HPDE6-E6E7 (cell line): ENCODE results near the gene IFNL4.
"Not testable (repeated sequence)": the region's sequence is repeated elsewhere in the genome, so short reads cannot be mapped to it uniquely, and the experiment has no call there.

Experiments
- DNase-seq: peaks from one replicate; pipeline ENCODE4 v3.0.0; 2011; ENCODE audit warnings: missing footprints; ENCODE audit errors: extremely low spot score

The IFNL4 gene

DNA sequence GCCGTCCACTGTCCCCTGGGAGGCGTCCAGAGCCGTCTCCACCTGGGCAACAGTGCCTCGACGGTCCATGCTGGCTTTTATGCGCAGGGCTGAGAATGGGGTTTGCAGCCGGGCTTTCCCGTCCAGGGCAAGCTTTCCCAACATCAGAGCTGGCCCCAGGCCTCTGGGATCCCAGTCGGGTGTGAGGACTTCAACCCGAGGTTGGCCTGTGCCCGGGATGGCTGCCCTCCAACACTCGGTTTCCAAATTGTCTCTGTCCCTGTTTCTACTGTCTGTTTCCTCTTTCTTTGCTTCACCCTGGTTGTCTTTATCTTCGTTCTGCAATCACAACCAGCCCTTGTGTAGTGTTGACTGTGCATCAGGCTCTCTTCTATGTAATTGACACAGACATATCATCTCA is at the start of gene IFNL4:
Gene IFNL4 (minus strand): TSS at position 51 of the 400 bp plus-strand sequence.
- DNase-seq = no peak

DNA sequence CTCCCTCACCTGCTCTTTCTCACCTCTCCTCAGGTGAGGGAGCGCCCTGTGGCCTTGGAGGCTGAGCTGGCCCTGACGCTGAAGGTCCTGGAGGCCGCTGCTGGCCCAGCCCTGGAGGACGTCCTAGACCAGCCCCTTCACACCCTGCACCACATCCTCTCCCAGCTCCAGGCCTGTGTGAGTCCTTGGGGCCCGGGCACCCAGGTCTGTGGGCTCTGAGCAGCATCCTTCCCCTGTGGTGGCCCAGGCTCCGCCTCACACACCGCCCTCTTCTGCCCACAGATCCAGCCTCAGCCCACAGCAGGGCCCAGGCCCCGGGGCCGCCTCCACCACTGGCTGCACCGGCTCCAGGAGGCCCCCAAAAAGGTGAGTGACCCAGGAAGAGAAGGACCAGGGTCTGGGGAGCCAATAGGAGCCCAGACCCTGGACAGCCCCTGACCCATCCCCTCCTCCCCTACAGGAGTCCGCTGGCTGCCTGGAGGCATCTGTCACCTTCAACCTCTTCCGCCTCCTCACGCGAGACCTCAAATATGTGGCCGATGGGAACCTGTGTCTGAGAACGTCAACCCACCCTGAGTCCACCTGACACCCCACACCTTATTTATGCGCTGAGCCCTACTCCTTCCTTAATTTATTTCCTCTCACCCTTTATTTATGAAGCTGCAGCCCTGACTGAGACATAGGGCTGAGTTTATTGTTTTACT is 49.4 kb upstream of the IFNL4 start:
- no peak for DNase-seq

DNA sequence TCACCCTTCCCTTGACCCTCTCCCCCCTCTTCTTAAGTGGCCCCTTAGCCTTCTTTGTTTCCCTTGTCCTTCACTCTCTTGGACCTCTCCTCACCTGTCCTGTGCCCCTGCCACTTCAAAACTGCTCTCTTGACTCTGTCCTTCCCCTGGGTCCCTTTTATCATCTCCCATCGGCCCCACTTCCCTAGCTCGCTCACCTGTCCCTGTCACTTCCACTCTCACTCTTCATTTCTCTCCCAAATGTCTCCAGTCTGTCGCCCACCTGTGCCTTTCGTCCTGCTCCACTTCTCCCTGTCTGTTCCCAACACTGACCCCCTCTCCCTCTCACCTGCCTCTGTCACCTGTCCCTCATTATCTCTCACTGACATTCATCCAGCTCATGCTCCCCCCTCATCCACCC is 48.2 kb upstream of the IFNL4 start:
- DNase-seq = no peak

DNA sequence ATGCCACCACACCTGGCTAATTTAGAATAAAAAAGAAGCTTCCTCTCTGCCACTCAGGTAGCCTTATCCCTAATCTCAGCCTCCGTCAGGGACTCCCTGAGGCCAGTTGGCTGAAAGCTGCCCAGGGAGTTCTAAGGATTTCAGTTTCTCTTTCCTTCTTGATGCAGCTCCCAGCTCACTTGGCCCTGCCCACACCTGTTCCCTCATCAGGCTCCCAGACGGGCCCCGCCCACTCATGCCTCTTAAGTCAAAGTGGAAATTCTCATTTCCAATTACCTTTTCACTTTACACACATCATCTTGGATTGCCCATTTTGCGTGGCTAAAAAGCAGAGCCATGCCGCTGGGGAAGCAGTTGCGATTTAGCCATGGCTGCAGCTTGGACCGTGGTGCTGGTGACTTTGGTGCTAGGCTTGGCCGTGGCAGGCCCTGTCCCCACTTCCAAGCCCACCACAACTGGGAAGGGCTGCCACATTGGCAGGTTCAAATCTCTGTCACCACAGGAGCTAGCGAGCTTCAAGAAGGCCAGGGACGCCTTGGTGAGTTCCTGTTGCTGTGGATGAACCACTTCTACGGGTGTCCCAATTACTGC is 47.5 kb upstream of the IFNL4 start, which contains the start of gene IFNL1:
Gene IFNL1 (plus strand): TSS at position 353 of the 591 bp plus-strand sequence. CDS start 15 bp downstream, at position 368.
- DNase-seq = peak; percentile 76

DNA sequence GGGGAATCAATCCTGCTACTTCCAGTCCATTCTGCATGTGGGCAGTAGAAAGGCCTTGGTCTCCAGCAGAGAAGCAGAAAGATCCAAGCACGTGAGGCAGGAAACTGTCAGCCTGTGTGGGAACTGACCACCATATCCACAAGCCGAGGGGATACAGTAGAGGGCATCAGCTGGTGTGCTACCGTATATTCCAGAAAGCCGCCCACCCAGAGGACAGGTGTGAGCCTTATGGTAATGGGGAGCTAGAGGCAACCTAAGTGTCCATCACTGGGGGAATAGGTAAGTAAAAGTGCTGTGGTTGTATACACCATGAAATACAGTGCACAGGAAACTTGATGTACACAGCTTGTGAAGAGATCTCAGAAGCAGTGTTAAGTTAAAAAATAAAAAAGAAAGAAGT is 44.7 kb upstream of the IFNL4 start:
- no peak for DNase-seq

DNA sequence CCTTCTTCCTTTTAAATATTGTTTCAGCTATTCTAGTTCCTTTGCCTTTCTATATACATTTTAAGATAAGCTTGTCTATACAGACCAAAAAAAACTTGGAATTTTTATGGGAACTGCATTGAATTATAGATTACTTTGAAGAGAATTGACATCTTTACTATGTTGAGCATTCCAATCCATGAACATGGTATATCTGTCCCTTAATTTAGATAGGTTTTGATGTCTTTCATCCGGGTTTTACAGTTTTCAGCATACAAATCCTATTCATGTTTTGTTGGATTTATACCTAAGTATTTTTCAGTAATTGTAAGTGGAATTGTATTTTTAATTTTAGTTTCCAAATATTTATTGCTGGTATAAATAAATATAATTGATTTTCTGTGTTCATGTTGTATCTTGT is 35.4 kb upstream of the IFNL4 start:
- DNase-seq = no peak

DNA sequence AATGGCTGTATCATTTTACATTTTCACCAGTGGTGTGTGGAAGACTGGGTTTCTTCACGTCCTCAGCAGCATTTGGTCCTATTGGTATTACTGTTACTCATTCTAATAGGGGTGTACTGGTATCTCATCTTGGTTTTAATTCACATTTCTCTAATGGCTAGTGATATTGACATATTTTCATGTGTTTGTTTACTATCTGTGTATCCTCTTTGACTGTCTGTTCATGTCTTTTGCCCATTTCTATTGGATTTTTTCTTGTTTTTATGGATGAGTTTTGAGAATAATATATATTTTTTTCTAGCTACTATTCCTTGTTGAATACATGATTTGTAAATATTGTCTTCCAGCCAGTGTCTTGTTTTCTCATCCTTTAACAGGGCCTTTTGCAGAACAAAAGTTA is 33.4 kb upstream of the IFNL4 start:
- no peak for DNase-seq

DNA sequence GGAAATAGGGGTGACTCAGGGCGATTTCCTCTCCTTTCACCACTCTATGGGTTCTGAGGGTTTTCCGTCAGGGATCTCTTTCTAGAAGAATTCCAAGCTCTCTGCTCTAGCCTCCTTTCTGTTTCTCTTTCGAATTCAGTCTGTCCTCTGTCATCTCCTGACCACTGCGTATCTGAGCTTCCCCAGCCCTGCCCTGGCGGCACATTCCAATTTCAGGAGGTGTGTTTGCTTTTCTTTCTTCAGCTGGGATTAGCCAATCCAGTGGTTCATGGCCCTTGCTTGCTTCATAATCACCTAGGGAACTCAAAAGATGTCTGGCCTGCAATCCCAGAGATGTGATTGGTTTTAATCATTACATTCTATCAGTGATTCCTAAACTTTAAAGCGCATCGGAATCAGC is 28.9 kb upstream of the IFNL4 start:
- DNase-seq = no peak

DNA sequence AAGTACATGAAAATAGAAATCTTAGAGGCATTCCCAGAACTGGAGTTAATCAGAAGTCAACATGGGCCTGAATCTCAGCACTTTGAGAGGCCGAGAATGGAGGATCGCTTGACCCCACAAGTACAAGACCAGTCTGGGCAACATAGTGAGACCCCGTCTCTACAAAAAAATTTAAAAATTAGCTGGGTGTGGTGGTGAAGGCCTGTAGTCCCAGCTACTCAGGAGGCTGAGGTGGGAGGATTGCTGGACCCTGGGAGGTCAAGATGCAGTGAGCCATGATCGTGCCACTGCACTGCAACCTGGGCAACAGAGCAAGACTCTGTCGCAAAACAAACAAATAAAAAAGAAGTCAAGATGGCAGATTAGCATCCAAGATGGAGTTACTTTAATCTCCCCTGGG is 28.1 kb upstream of the IFNL4 start:
- DNase-seq = no peak

DNA sequence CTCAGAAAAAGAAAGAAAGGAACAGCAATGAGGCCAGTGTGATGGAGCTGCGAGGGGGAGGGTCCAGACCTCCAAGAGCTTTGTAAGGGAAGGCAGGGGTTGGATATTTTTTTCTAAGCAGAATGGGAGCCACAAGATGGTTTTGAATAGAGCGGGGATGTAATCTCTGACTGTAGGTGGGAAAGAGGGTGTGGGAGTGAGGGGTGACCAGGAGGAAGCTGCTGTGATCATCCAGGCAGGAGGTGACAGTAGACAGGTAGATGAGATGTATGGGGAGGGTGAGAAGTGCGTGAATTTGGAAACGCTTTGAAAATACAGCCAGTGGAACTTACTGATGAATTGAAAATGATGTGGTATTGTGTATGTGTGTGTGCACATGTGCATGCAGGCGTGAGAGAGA is 26.9 kb upstream of the IFNL4 start:
- no peak for DNase-seq

DNA sequence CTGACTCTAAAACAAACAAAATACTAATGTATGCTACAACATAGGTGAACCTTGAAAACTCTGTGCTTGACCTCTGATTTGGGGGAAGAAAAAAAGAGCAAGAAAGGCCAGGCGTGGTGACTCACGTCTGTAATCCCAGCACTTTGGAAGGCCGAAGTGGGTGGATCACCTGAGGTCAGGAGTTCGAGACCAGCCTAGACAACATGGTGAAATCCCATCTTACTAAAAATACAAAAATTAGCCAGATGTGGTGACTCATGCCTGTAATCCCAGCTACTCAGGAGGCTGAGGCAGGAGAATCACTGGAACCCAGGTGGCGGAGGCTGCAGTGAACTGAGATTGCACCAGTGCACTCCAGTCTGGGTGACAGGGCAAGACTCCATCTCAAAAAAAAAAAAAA is 25.2 kb upstream of the IFNL4 start:
- DNase-seq = not testable (repeated sequence)

DNA sequence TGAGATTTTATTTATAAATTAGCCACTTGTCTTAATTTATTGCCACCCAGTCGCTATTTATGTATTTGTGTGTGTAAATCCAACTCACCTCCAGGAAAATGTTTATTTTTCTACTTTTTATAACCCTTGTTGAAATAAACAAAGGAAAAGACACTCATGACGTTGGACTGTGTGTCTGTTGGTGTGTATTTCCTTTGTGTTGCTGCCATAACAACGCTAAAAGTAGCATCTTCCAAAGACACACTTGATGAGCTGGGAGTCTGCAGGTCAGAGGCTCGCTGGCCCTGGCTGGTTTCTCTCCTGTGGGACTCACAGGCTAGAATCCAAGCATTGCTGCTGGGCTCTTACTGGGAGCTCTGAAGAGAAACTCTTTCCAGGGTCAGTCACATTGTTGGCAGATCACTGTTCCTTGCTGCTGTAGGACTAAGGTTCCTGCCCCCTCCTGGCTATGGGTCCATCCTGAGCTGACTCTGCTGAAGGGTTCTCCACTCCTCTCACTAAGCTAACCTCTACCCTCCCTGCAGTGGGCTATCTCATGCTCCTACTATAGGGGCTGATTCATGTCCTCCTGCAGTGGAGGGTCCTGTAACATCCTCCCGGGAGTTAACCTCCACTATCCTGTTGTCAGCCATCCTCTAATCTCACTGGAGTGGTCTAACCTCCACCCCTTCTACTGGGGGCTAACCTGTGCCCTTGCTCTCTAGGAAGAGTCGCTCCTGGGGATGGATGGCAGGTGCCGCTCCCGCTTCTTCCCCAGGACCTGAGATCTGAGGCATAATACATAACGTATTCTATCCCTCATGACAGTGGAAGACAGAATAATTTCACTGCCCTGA is 21.6 kb upstream of the IFNL4 start:
- DNase-seq = no peak

DNA sequence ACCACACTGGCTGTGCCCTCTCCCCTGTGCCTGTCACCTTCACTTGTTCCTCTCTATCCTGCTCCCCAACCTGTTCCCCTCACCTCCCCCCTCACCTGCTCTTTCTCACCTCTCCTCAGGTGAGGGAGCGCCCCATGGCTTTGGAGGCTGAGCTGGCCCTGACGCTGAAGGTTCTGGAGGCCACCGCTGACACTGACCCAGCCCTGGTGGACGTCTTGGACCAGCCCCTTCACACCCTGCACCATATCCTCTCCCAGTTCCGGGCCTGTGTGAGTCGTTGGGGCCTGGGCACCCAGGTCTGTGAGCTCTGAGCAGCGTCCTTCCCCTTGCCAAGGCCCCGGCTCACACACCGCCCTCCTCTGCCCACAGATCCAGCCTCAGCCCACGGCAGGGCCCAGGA is 20.7 kb upstream of the IFNL4 start:
- DNase-seq = not testable (repeated sequence)

DNA sequence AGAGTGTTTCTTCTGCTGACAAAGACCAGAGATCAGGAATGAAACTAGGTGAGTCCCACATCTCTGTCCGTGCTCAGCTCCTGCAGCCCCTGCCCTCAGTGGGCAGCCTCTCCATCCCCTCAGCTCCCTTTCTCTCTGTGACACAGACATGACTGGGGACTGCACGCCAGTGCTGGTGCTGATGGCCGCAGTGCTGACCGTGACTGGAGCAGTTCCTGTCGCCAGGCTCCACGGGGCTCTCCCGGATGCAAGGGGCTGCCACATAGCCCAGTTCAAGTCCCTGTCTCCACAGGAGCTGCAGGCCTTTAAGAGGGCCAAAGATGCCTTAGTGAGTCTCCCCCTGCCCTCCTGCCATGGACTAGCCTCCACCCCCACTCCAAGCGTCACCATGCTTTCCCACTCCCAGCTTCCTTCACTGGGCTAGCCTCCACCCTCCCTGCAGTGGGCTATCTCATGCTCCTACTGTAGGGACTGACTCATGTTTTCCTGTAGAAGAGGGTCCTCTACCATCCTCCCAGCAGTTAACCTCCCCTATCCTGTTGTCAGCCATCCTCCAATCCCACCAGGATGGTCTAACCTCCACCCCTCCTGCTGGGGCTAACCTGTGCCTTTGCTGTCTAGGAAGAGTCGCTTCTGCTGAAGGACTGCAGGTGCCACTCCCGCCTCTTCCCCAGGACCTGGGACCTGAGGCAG is 20.0 kb upstream of the IFNL4 start:
- not testable (repeated sequence) for DNase-seq

DNA sequence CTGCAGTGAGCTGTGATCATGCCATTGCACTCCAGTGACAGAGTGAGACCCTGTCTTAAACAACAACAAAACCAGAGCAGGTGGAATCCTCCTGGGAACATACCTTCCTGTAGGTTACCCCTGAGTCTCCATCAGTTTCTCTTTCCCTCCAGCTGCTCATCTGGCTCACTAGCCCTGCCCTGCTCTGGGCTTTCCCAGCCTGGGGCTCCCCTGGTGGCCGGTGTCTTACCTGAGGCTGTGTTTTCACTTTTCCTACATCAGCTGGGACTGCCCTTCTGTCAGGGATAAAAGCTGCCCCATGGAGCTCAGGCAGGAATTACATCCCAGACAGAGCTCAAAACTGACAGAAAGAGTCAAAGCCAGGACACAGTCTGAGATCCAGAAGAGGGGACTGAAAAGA is 19.4 kb upstream of the IFNL4 start, which contains the start of gene IFNL2:
Gene IFNL2 (plus strand): TSS at position 312 of the 400 bp plus-strand sequence. CDS start 173 bp downstream, outside the sequence.
- not testable (repeated sequence) for DNase-seq

DNA sequence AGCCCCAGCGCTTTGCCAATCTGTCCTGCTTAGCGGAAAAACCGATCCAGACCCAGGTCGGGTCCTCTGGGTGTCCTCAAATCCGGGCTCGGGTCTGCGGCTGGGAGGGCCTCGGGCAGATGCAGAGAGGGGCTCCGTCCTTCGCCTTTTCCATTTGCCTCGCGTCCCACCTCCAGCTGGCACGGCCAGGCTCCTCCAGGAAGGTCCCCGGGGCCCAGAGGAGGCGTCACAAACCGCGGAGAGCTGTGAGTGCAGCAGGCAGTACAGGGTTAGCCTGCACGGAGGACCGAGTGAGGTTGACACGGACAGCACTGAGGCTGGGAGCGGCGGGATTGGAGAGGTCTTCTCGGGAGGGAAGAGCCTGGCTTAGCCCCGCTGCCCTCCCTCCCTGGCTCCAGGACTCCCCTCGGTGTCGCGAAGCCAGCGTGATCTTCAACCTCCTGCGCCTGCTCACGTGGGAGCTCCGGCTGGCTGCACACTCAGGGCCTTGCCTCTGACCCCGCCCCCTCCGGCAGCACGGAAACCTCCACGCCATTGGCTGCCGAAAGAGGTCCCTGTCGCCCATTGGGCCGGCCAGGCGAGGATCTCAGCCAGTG is 16.8 kb upstream of the IFNL4 start:
- no peak for DNase-seq

DNA sequence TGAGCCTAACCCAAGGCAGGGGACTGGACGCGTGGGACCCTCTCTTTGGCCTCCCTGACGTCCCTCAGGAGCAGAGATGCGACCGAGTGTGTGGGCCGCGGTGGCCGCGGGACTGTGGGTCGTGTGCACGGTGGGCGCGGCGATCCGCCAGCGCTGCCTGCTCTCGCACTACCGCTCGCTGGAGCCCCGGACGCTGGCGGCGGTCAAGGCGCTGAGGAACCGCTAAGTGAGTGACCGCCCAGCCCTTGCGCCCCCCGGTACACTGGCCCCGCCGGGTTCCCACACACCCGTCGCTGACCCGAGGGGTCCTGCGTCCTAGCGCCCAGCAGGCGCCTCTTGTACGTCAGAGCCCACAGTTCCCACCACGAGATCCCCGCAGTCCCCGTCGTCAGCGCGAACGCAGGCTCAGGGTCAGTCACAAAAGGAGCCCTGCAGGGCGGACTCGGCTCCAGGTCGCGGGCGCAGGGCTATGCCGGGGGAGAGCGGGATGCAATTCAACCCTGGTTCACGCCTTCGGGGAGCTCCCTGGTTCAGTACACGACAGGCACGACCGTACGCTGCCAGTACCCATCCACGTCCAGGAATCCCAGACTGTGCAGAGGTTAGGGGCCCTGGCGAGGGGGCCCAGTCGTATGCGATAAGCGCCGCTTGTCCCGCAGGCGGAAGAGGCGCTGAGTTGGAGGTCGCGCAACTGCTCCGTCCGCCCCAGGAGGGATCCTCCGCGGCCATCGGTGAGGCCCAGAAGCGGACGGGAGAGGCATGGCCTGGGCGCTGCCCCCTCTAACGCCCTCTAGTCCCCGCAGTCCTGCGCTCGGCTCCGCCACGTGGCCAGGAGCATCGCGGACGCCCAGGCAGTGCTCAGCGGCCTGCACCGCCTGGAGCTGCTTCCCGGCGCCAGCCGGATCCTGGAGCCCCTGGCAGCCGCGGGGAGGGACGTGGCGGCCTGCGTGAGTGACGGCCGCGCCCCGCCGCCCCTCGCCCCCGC is 15.9 kb upstream of the IFNL4 start:
- DNase-seq = no peak

DNA sequence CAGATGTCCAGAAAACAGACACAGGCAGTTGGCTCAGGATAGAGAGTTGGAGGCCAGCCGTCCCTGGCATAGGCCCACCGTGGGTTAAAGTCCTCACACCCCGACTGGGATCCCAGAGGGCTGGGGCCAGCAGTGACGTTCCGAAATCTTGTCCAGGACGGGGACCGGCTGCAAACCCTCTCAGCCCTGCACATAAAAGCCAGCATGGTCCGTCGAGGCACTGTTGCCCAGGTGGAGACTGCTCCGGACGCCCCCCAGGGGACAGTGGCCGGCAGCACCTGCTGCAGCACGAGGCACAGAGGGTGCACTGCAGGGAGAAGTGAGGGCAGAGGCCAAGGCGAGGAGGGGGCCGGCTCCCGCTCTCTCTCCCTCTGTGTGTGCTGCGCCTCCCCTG is 15.3 kb upstream of the IFNL4 start:
- DNase-seq = no peak

DNA sequence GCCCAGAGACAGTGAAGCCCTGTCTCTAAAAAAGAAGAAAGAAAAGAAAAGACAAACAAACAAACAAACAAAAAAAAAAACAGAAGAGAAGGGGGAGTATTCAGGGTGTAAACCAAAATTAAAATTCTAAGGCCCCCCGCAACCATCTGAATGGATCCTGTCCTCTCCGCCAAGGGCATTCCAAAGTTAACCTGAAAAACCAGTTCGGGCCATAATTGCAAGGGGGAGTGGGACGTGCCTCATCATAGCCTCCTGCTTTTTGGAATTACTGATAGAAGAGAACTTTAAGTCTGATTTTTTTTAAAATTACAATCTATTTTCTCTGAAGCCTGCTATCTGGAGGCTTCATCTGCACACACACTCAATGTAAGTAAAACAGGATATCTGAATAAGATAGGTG is 13.8 kb upstream of the IFNL4 start:
- no peak for DNase-seq

DNA sequence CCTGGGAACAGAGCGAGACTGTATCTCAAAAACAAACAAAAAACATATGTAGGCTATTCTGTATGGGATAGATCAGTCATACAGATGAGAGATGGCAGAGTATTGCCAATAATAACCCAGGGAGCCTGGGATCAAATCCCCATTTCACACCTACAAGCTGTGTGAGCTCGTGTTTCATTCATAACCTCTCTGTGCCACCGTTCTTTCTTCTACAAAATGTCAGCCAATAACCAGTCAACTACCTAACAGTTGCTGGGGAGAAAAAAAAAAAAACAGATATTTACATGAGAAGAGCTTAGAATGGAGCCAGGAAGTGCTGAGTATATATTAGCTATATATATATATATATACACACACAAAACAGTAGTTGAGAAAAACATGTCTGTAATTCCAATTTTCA is 13.0 kb upstream of the IFNL4 start:
- DNase-seq = no peak
